C4-2B (cell line): Measurements from ENCODE around the gene NLE1.

Experiments used
- H3K27ac ChIP-seq: fragments of 450-650 bp; 2 replicates; pipeline ENCODE4 v1.5.1; 2017
- CTCF ChIP-seq: fragments of 450-650 bp; conservative IDR thresholded peaks from 2 replicates; pipeline ENCODE4 v1.5.1; 2017; ENCODE audit warnings: mild to moderate bottlenecking
- ZFX ChIP-seq: fragments of 450-650 bp; IDR thresholded peaks from 2 replicates; pipeline ENCODE4 v1.6.1; 2017

NLE1 gene

GRCh38 chr17:35169835-35170363 is 27.8 kb upstream of the NLE1 start:
- TF ChIP-seq ZFX (no peak), CTCF (no peak)
- H3K27ac ChIP-seq = no peak overlapping the region

DNA sequence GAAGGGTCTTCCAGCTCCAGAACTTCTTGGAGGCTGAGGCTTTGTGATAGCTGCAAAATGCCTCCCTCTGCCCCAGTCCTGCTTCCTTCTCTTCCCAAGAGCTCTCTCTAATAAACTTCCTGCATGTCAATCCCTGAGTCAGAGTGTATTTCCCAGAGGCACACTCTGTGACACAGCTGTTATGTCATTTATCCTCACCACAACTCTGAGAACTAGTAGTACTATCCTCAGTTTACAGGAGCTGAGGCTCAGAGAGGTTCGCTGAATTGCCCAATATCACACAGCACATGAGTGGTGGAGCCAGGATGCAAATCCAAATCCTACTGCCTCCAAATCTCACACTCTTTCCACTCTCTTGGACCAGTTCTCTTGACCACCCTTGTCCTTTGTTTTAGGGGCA is 25.6 kb upstream of the NLE1 start:
- no peak overlapping the region for H3K27ac ChIP-seq
- TF ChIP-seq ZFX (no peak), CTCF (no peak)

- no peak for TF ChIP-seq CTCF
- TF ChIP-seq ZFX = no peak
- H3K27ac ChIP-seq = no peak overlapping the region
Measured at GRCh38 chr17:35167046-35167445, 24.9 kb upstream of the NLE1 start.

- H3K27ac ChIP-seq = no peak overlapping the region
- no peak for TF ChIP-seq CTCF
- TF ChIP-seq ZFX = no peak
Measured at GRCh38 chr17:35166526-35166925, 24.4 kb upstream of the NLE1 start.

DNA sequence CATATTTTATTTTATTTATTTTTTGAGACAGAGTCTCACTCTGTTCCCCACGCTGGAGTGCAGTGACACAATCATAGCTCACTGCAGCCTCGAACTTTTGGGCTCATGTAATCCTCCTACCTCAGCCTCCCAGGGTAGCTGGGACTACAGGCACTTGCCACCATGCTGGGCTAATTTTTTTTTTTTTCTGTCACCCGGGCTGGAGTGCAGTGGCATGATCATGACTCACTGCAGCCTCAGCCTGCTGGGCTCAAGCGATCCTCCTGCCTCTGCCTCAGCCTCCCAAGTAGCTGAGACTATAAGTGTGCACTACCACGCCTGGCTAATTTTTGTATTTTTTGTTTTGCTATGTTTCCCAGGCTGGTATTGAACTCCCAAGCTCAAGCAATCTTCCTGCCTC is 22.6 kb upstream of the NLE1 start:
- H3K27ac ChIP-seq = no peak overlapping the region
- TF ChIP-seq CTCF (no peak), ZFX (no peak)

DNA sequence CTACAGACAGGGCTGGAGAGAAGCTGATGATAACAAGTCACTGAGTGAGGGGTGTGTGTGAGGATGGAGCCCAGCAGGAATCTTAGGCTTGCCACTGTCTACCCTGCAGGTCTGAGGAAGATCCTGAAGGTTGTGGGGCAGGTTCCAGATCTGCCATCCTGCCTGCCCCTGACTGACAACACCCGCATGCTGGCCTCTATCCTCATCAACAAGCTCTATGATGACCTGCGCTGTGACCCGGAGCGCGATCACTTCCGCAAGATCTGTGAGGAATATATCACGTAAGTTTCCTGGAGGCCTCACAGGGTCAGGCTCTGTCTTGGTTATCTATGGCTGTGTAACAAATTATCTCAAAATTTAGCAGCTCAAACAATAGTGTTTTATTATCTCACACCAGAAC is 21.8 kb upstream of the NLE1 start:
- no peak overlapping the region for H3K27ac ChIP-seq
- TF ChIP-seq ZFX (no peak), CTCF (no peak)

- no peak overlapping the region for H3K27ac ChIP-seq
- TF ChIP-seq CTCF = no peak
- TF ChIP-seq ZFX = no peak
Measured at GRCh38 chr17:35162755-35163154, 20.7 kb upstream of the NLE1 start.
